ENCODE measurements around the gene ST7. TPM values are rescaled to one million over a fixed set of nuclear protein-coding genes. Genes with fewer than 3 reads are reported as not detected.

Gene ST7
- total and polyA plus RNA-seq, 2 of the 8 experiments (the other 6 are each of a cell fraction or from before 2014, with no cell fraction given) = 16.3 to 18.0 TPM

- no peaks in the 10 kb centered on the region for H3K36me3 ChIP-seq (ENCODE audit: control insufficient read depth in 2 of 4, insufficient read depth in 4 of 4, low read length in 3 of 4)
- H4K91ac ChIP-seq (replicated peaks; ENCODE audit: insufficient read length, low read length) = no peak overlapping the region
- no peaks in the 10 kb centered on the region for H4K20me1 ChIP-seq (replicated peaks in 1 of 2; ENCODE audit: control insufficient read depth in 1 of 2, insufficient read depth in 2 of 2, low read length in 2 of 2)
- no peak overlapping the region for H2BK5ac ChIP-seq (ENCODE audit: low read depth, low read length)
- H2BK120ac ChIP-seq (replicated peaks; ENCODE audit: low read depth, low read length) = no peak overlapping the region
- H2BK12ac ChIP-seq (ENCODE audit: low read depth, low read length) = no peak overlapping the region
- POLR2A ChIA-PET (ENCODE audit: partially characterized antibody) = no interaction called here
- WGBS, 2 experiments (ENCODE audit: extremely low coverage in 1 of 2, insufficient coverage in 1 of 2, insufficient read length in 1 of 2, insufficient replicate concordance in 2 of 2, low coverage in 1 of 2, low lambda C conversion rate in 2 of 2, missing lambda C conversion rate in 1 of 2) = 91% methylated on average over 1 of the region's 1 CpG; no CpG with 5 or more reads in 1 of the 2 experiments
- H3K14ac ChIP-seq (ENCODE audit: insufficient read length) = no peak overlapping the region
- no peak overlapping the region for H3K4me3 ChIP-seq (ENCODE audit: extremely low read depth in 1 of 4, insufficient read depth in 2 of 4, low read depth in 3 of 4, low read length in 4 of 4)
- no peak overlapping the region for H2AK5ac ChIP-seq (ENCODE audit: low read depth, low read length)
- CTCF ChIA-PET (ENCODE audit: partially characterized antibody) = interaction anchor here (1.1 kb wide), 1 partner anchor 53 kb away, joined by 3 read pairs; no protein-coding TSS in a partner anchor
- FAIRE-seq = no peak
- no peak overlapping the region for H3K56ac ChIP-seq (replicated peaks; ENCODE audit: insufficient read length, low read depth, low read length)
- no peak overlapping the region for H3K27ac ChIP-seq (ENCODE audit: low read depth, low read length)
- no peak for DNase-seq (ENCODE audit: low read depth in 1 of 2, low spot score in 2 of 2)
- H3K4ac ChIP-seq (replicated peaks; ENCODE audit: insufficient read length, low read depth, low read length) = no peak overlapping the region
- no peak overlapping the region for H2BK15ac ChIP-seq (ENCODE audit: low read length)
- H3K79me2 ChIP-seq (ENCODE audit: control insufficient read depth in 1 of 2, insufficient read depth in 2 of 2, low read length in 2 of 2) = peaks cover 0 to 2% of the 10 kb centered on the region in 2 experiments; a peak in 1 of 4 replicates
- no peak overlapping the region for H2AFZ ChIP-seq (ENCODE audit: low read length)
- H3K18ac ChIP-seq (ENCODE audit: extremely low read depth, low read length) = no peak overlapping the region
- H3K4me1 ChIP-seq (replicated peaks in 1 of 4; ENCODE audit: control insufficient read depth in 3 of 4, insufficient read depth in 4 of 4, low read length in 3 of 4) = peaks cover 0 to 7% (median 4%) of the 10 kb centered on the region in 4 experiments
- H3K9ac ChIP-seq (replicated peaks in 1 of 4; ENCODE audit: extremely low read depth in 1 of 4, low read depth in 3 of 4, low read length in 3 of 4) = no peak overlapping the region
- no peaks in the 10 kb centered on the region for H3K79me1 ChIP-seq (ENCODE audit: low read depth, low read length)
- no peak overlapping the region for H4K8ac ChIP-seq (ENCODE audit: extremely low read depth, insufficient read depth, low read length)
- no peaks in the 10 kb centered on the region for H3K27me3 ChIP-seq (replicated peaks in 1 of 4; ENCODE audit: control insufficient read depth in 3 of 4, extremely low read depth in 1 of 4, insufficient read depth in 3 of 4, low read length in 3 of 4)
- H2BK20ac ChIP-seq (ENCODE audit: low read length) = no peak overlapping the region
- TF ChIP-seq KDM1A (IDR thresholded peaks at IDR 0.05; ENCODE audit: borderline replicate concordance, low read length) (no peak), CTCF (IDR thresholded peaks at IDR 0.05; ENCODE audit: control extremely low read depth in 1 of 3, insufficient read depth in 1 of 3, low read depth in 1 of 3, low read length in 3 of 3) (no peak), SRF (IDR thresholded peaks at IDR 0.05; ENCODE audit: low read depth, low read length) (no peak), JUN (IDR thresholded peaks at IDR 0.05; ENCODE audit: low read depth, low read length) (no peak), POLR2AphosphoS5 (IDR thresholded peaks at IDR 0.05; ENCODE audit: low read depth, low read length) (no peak)
- no peak overlapping the region for H3K4me2 ChIP-seq (ENCODE audit: insufficient read depth in 1 of 2, low read depth in 2 of 2, low read length in 2 of 2)
- no peak overlapping the region for H3K23ac ChIP-seq (ENCODE audit: insufficient read length)
- H3K23me2 ChIP-seq (ENCODE audit: low read depth, low read length) = no peaks in the 10 kb centered on the region
- no peaks in the 10 kb centered on the region for H3K9me3 ChIP-seq (ENCODE audit: insufficient read depth in 2 of 2, low read depth in 1 of 2, low read length in 1 of 2)
- no peak overlapping the region for H4K5ac ChIP-seq (ENCODE audit: insufficient read length, low read depth, low read length)
Measured at GRCh38 chr7:117018713-117019112, 65.4 kb downstream of the ST7 start.

All from H1 (cell line).